Activated T-cell treated with anti-CD3 and anti-CD28 coated beads, Interleukin-2, amount 50 U/mL, for 4 hours (primary cell): ENCODE data around the gene NFILZ. TPM values are rescaled to one million over a fixed set of nuclear protein-coding genes. Genes with fewer than 3 reads are reported as not detected.

Experiments used
- ATAC-seq, 2 donors: fragments of 200-7000 bp; cut with Tn5 transposase; one replicate each; pipeline ENCODE4 v1.10.0; 2021
- DNase-seq: peaks from one replicate; pipeline ENCODE4 v3.0.0-alpha.2; 2020
- H3K27me3 Mint-ChIP-seq: one replicate; pipeline ENCODE4 v1.8.0; 2021; ENCODE audit warnings: low read depth, mixed read lengths
- H3K36me3 Mint-ChIP-seq: one replicate; pipeline ENCODE4 v1.8.0; 2022; ENCODE audit warnings: mixed read lengths; ENCODE audit not compliant: insufficient read depth
- H3K4me1 Mint-ChIP-seq: one replicate; pipeline ENCODE4 v1.8.0; 2021; ENCODE audit warnings: low read depth, mixed read lengths
- H3K4me3 Mint-ChIP-seq: one replicate; pipeline ENCODE4 v1.8.0; 2021; ENCODE audit warnings: mild to moderate bottlenecking, moderate library complexity, mixed read lengths
- H3K9me3 Mint-ChIP-seq: one replicate; pipeline ENCODE4 v1.8.0; 2021; ENCODE audit warnings: mixed read lengths
- total RNA-seq, 3 donors: library from RNA; stranded (reverse); gene quantifications; one replicate each; pipeline ENCODE4 v1.2.1, GENCODE V29; 2021

Gene NFILZ, protein sequence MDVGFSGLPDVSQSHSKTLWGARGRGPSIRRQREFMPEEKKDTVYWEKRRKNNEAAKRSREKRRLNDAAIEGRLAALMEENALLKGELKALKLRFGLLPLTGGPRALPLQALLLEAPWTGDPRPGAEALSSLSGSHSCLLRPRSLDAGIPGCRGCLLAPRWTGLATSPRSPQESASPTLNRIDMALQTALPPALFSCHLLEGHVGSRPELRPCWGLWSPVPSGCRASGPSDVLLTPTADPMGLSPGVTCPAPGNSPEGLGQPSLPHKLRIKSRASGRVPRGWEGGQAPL
- total RNA-seq, result not detected

GRCh38 chr19:8629996-8630683 lies at the start of gene NFILZ:
TSS of gene NFILZ (plus strand) at chr19:8630633. CDS start at chr19:8676766, 46,133 bp downstream.
- Mint-ChIP-seq H3K9me3 (no peaks in the 10 kb centered on the region), H3K4me1 (no peaks in the 10 kb centered on the region), H3K4me3 (no peak within 1 kb of the TSS), H3K27me3 (no peaks in the 10 kb centered on the region), H3K36me3 (no peaks in the 10 kb centered on the region)
- ATAC-seq (no peak), DNase-seq (no peak)

- DNase-seq (peak; percentile 84), ATAC-seq (peak; percentile 50 to 53)
- no peaks in the 10 kb centered on the region for H3K36me3 Mint-ChIP-seq
- H3K27me3 Mint-ChIP-seq, result no peaks in the 10 kb centered on the region
- peaks cover 38% of the 10 kb centered on the region for H3K4me1 Mint-ChIP-seq
- H3K4me3 Mint-ChIP-seq, result no peak overlapping the region
- H3K9me3 Mint-ChIP-seq, result no peaks in the 10 kb centered on the region
Measured at GRCh38 chr19:8580710-8581281, 49.6 kb upstream of the NFILZ start.

DNA sequence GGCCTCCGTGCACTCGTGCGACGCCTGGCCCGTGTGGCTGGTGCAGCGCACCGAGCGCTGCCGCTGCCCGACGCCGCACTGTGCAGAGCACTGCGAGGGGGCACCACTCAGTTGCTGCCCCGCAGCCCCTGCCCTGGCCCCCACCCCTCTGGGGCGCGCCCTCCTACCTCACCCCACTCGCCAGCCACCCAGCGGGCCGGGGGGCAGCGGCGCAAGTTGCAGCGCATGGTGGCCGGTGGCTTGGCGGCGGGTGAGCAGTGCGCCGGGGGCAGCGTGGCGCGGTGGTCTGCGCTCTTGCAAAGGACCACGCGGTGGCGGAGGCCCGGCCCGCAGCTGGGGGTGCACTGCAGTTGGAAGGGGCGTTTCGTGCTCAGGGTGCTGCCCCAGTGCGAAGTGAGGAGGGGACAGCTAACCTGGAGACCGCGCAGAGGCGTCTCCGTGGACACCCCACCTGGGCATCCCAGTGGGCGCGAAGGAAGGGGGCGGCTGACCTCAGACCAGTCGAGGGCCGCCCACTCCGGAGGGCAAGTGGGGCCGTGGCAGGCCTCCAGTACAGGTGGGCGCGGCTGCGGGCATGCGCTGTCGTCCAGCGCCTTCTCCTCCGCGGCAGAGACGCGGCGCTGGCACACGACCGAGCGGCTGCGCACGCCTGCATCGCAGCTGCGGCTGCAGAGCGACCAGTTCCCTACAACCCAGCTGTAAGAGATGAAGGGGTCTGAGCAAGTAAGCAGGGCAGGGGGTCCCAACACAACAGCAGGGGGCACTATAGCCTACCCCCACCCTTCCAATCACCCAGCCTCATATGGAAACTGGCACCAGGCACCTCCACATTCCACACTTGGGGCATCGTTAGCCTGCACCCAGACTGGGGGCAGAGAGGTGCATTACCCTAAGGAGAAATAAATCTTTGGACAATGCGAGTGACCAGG lies 45.2 kb upstream of the NFILZ start:
- ATAC-seq, result no peak
- H3K4me1 Mint-ChIP-seq, result no peaks in the 10 kb centered on the region
- no peak overlapping the region for H3K4me3 Mint-ChIP-seq
- H3K27me3 Mint-ChIP-seq, result no peaks in the 10 kb centered on the region
- no peak for DNase-seq
- no peaks in the 10 kb centered on the region for H3K36me3 Mint-ChIP-seq
- H3K9me3 Mint-ChIP-seq, result no peaks in the 10 kb centered on the region

DNA sequence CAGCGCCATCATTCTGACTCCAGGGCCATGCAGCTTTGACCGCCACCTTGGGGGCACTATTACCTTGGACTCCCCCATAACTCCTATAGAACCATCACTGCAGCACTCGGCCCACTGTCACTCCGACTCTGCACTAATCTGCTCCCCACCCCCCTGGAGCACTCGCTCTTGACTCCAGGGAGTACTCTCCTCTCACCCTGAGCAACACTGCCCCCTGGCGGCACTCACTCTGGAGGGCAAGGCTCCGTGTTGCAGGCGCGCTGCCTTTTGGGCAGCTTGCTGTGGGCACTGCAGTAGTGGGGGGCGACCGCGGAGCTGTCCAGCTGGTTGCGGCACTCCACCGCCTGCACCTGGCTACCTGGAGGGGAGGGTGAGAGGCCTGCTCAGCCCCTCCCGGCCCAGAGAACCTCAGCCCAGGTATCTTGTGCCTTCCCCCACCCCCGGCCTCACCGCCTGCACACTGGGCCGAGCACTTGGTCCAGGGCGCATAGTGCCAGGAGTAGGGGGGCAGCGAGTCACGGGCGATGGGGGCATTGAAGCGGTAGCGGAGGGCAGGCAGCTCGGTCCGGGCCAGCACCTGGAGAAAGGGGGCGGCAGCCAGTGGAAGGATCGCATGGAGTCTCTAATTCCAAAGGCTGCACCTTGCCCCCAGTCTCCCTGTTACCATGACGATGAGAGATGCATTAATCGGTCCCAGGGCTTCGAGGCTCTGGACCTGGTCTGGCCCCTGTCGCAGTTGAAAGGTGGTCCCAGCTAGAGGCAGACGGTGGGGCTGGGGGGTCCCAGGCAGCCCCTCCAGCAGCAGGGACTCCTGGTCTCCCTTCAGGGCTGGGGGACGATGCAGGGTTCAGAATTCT lies 44.3 kb upstream of the NFILZ start:
- Mint-ChIP-seq H3K4me3 (no peak overlapping the region), H3K4me1 (no peaks in the 10 kb centered on the region), H3K9me3 (no peaks in the 10 kb centered on the region), H3K27me3 (no peaks in the 10 kb centered on the region), H3K36me3 (no peaks in the 10 kb centered on the region)
- ATAC-seq (peak; percentile 50 to 58), DNase-seq (peak; percentile 49)

- Mint-ChIP-seq H3K9me3 (no peaks in the 10 kb centered on the region), H3K27me3 (no peaks in the 10 kb centered on the region), H3K4me3 (no peak overlapping the region), H3K36me3 (no peaks in the 10 kb centered on the region), H3K4me1 (peaks cover 18% of the 10 kb centered on the region)
- ATAC-seq (no peak), DNase-seq (no peak)
Measured at GRCh38 chr19:8589177-8589714, 41.2 kb upstream of the NFILZ start.

DNA sequence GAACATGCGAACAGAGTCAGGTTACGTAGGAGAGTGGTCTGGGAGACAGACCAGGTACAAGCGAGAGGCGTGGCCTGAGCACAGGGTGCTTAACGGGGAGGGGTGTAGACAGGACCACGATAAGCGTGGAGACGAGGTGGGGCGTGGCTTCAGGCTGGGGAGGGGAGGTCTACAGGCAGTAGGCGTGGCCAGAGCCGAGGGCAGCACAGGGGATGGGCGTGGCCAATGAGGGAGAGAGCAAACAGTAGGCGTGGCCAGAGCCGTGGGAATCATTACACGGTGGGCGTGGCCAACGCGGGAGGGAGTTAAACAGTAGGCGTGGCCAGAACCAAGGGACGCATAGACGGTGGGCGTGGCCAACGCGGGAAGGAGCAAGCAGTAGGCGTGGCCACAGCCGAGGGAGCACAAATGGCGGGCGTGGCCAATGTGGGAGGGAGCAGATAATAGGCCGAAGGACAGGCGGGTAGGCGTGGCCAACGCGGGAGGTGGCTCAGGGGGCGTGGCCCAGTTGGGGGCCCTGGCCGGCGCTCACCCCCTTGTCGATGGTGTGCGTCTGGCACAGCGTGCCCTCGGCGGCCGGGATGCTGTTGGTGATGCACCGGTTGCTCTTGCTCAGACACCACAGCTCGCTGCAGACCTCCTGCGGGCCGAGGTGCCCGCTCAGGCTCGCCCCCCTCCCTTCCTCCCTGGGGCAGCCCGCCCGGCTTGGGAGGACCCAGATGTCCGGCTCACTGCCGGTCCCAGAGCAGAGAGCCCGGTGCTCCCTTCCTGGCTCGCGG lies 38.0 kb upstream of the NFILZ start:
- no peaks in the 10 kb centered on the region for H3K27me3 Mint-ChIP-seq
- ATAC-seq (peak; percentile 91 to 93), DNase-seq (peak; percentile 94)
- peak overlapping the region; percentile 74 for H3K4me3 Mint-ChIP-seq
- peaks cover 3% of the 10 kb centered on the region for H3K36me3 Mint-ChIP-seq
- peaks cover 18% of the 10 kb centered on the region for H3K4me1 Mint-ChIP-seq
- H3K9me3 Mint-ChIP-seq, result no peaks in the 10 kb centered on the region

DNA sequence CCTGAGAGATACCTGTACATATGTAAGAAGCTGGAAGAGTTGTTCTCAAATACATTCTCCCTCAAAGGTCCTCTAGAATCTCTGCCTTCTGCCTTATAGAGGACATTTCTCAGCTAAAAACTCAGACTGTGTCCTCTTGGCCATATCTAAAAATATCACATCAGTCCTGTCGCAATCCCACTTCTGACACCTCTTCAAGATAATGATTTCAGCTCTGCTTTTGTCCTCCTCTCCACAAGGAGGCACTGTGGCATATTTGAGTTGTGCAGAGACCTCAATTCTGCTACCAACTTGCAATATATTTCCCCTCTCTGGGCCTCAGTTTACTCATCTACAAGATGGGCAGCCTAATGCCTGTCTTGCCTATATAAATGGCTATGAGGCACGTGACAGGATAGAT lies 36.5 kb upstream of the NFILZ start:
- Mint-ChIP-seq H3K4me1 (peaks cover 18% of the 10 kb centered on the region), H3K4me3 (no peak overlapping the region), H3K27me3 (no peaks in the 10 kb centered on the region), H3K9me3 (no peaks in the 10 kb centered on the region), H3K36me3 (peaks cover 5% of the 10 kb centered on the region)
- ATAC-seq (no peak), DNase-seq (no peak)

DNA sequence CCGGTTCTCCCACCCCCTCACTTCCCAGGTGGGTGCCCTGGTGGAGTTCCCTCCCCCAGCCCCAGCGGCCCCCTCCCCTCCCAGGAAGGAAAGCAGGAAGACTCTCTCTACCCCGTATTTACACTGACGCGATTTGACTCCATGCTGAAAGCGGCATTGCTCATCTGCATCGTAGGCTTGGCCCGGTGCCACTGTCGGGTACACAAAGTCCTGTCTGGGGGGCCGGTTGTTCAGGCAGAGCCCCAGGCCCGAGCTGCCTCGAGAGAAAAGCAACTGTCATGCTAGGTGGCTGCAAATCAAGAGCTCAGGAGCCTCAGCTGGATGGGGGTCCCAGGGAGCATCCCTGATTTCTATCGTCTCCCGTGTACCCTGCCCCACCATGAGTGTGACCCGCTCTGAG lies 34.8 kb upstream of the NFILZ start:
- ATAC-seq (no peak), DNase-seq (no peak)
- peaks cover 18% of the 10 kb centered on the region for H3K4me1 Mint-ChIP-seq
- H3K27me3 Mint-ChIP-seq, result no peaks in the 10 kb centered on the region
- no peaks in the 10 kb centered on the region for H3K9me3 Mint-ChIP-seq
- H3K4me3 Mint-ChIP-seq, result no peak overlapping the region
- H3K36me3 Mint-ChIP-seq, result peaks cover 7% of the 10 kb centered on the region

DNA sequence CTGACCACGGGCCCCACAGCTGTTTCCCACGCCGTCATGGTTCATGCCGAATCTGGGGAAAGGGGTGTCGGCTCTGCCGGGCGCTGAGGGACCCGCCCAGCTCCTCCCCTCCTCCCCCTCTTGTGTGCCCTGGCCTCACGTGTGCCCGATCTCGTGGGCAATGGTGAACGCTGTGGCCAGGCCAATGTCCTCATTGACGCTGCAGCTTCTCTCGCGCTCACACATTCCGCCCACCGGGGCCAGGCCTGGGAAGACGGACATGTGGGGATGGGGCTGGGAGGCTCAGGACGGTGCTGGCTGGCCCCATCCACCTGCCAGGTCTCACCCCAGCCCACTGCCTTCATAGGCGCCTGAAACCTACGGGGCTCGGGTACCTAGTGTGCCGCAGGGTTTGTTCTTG lies 34.3 kb upstream of the NFILZ start:
- no peak for DNase-seq
- Mint-ChIP-seq H3K4me1 (peaks cover 18% of the 10 kb centered on the region), H3K9me3 (no peaks in the 10 kb centered on the region), H3K27me3 (no peaks in the 10 kb centered on the region), H3K4me3 (no peak overlapping the region), H3K36me3 (peaks cover 8% of the 10 kb centered on the region)
- ATAC-seq, result no peak

GRCh38 chr19:8600064-8600463 lies 30.4 kb upstream of the NFILZ start:
- no peak overlapping the region for H3K4me3 Mint-ChIP-seq
- no peaks in the 10 kb centered on the region for H3K4me1 Mint-ChIP-seq
- no peaks in the 10 kb centered on the region for H3K27me3 Mint-ChIP-seq
- H3K36me3 Mint-ChIP-seq, result peaks cover 14% of the 10 kb centered on the region
- no peaks in the 10 kb centered on the region for H3K9me3 Mint-ChIP-seq
- DNase-seq, result no peak
- ATAC-seq, result no peak

DNA sequence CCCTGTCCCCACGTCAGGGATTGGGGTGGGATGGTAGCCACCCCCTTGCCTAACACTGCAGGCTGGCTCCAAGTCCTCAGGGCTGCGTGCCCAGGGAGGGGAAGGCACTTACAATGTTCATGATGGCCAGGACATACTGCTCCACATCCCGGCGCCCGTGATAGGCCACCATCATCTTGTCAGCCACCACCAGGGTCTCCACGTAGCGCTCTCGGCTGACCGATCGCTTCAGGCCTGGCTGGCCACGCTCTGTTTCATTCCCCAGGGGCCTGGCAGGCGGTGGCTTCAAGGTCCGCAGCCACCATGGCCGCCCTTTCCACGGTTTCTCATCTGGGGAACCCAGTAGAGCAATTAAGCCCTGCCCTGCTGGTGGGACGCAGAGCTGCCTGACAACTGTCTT lies 29.6 kb upstream of the NFILZ start:
- Mint-ChIP-seq H3K27me3 (no peaks in the 10 kb centered on the region), H3K9me3 (no peaks in the 10 kb centered on the region), H3K36me3 (peaks cover 14% of the 10 kb centered on the region), H3K4me1 (no peaks in the 10 kb centered on the region), H3K4me3 (no peak overlapping the region)
- ATAC-seq (no peak), DNase-seq (no peak)

- H3K4me3 Mint-ChIP-seq, result no peak overlapping the region
- H3K4me1 Mint-ChIP-seq, result no peaks in the 10 kb centered on the region
Measured at GRCh38 chr19:8601796-8602195, 28.6 kb upstream of the NFILZ start.

DNA sequence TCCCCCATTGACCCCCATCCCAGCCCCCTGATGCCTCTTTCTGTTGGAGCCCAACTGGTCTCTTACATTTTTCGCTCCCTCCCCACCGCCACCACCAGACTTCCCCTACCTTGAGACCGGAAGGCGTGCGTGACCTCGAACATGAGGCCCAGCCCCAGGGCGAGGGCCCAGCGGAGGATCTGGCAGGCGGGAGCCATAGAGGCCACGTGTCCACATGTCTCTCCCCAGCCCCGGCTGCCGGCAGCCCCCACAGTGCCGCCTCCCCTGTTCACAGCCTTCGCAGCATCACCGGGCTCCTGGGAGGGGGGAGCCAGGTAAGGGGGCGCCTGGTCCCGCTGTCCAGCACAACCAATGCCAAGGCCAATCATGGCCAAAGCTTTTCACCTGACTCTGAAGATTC lies 24.9 kb upstream of the NFILZ start:
- Mint-ChIP-seq H3K4me3 (no peak overlapping the region), H3K4me1 (peaks cover 13% of the 10 kb centered on the region), H3K36me3 (peaks cover 11% of the 10 kb centered on the region), H3K27me3 (no peaks in the 10 kb centered on the region), H3K9me3 (no peaks in the 10 kb centered on the region)
- DNase-seq (no peak), ATAC-seq (no peak)

More at GRCh38 chr19:8601796-8602195, 28.6 kb upstream of the NFILZ start:
- ATAC-seq, result no peak
- Mint-ChIP-seq H3K36me3 (peaks cover 17% of the 10 kb centered on the region), H3K27me3 (no peaks in the 10 kb centered on the region), H3K9me3 (no peaks in the 10 kb centered on the region)
- no peak for DNase-seq
